ENCODE measurements around the gene FNDC3B. TPM values are rescaled to one million over a fixed set of nuclear protein-coding genes. Genes with fewer than 3 reads are reported as not detected.
A peak's percentile ranks its signal among the peaks of the same experiment; 100 is the strongest.
"Not testable (repeated sequence)": the region's sequence is repeated elsewhere in the genome, so short reads cannot be mapped to it uniquely, and the experiment has no call there.

The FNDC3B gene
- 100 to 1,000 TPM in 2 of 10 donors, 10 to 100 TPM in 8; 65.6 to 118 (median 89.0) TPM for total RNA-seq
- 10 to 100 TPM in 1 of 2 donors, 1 to 10 TPM in 1; 9.7 to 17.1 TPM for polyA plus RNA-seq
- long read RNA-seq, donor 1, full-length matches to known transcripts = 12 of 43 reads
- long read RNA-seq, donor 1, partial matches to known transcripts = 19 of 43 reads
- long read RNA-seq, donor 1, other reads (novel, unspliced or antisense) = 12 of 43 reads
- long read RNA-seq, donor 2, full-length matches to known transcripts = 6 of 31 reads
- long read RNA-seq, donor 2, partial matches to known transcripts = 18 of 31 reads
- long read RNA-seq, donor 2, other reads (novel, unspliced or antisense) = 7 of 31 reads
- long read RNA-seq, donor 3, full-length matches to known transcripts = 10 of 59 reads
- long read RNA-seq, donor 3, partial matches to known transcripts = 24 of 59 reads
- long read RNA-seq, donor 3, other reads (novel, unspliced or antisense) = 25 of 59 reads

- Histone ChIP-seq H3K27ac (peak within 1 kb of the TSS; percentile 98 to 100 (median 99)), H3K27me3 (no peaks in the 10 kb centered on the region), H3K4me1 (peaks cover 0 to 46% (median 38%) of the 10 kb centered on the region in 9 donors), H3K4me3 (peak within 1 kb of the TSS; percentile 87 to 100 (median 95)), H3K9me3 (no peaks in the 10 kb centered on the region), H3K36me3 (peaks cover 0 to 4% (median 0%) of the 10 kb centered on the region in 9 donors)
- peak; percentile 85 to 94 (median 91) for ATAC-seq
- intact Hi-C loops (cut with DNase I) = loop anchor here (2.0 to 10.0 kb wide), 25 partner anchors 43 to 305 kb away; partner anchors contain the start of genes PLD1 (in 1 of the 10) and TMEM212 (in 1 of the 10)
- WGBS, 2 donors = 1% methylated on average over 59 of the region's 59 CpGs
- TF ChIP-seq CTCF (IDR thresholded peaks at IDR 0.05) = no peak
- peak; percentile 92 to 96 for DNase-seq
These were observed at the start of gene FNDC3B for GRCh38 chr3:172039436-172040077. TSS of gene FNDC3B (plus strand) at chr3:172039578. CDS start at chr3:172112480, 72,902 bp downstream.

GRCh38 chr3:171990239-171990638, 49.1 kb upstream of the FNDC3B start:
- H3K27me3 ChIP-seq; DNase-seq; H3K36me3 ChIP-seq; H3K27ac ChIP-seq; H3K9me3 ChIP-seq; intact Hi-C loops (cut with DNase I); H3K4me3 ChIP-seq; ATAC-seq: not testable (repeated sequence)
- H3K4me1 ChIP-seq = peaks cover 0 to 22% (median 0%) of the 10 kb centered on the region in 9 donors
- WGBS, 2 donors = 95 to 99% methylated on average over 3 of the region's 3 CpGs

- intact Hi-C loops (cut with DNase I) = no loop called here
- Histone ChIP-seq H3K4me3 (no peak overlapping the region), H3K36me3 (no peaks in the 10 kb centered on the region), H3K4me1 (peaks cover 0 to 12% (median 0%) of the 10 kb centered on the region in 9 donors), H3K9me3 (peaks cover 0 to 7% (median 2%) of the 10 kb centered on the region in 11 donors), H3K27ac (no peak overlapping the region), H3K27me3 (no peaks in the 10 kb centered on the region)
- no peak for TF ChIP-seq CTCF (IDR thresholded peaks at IDR 0.05)
- ATAC-seq (no peak), DNase-seq (no peak)
- WGBS, 2 donors = 94 to 96% methylated on average over 3 of the region's 3 CpGs
These were observed 48.2 kb upstream of the FNDC3B start for GRCh38 chr3:171991166-171991565.

- Histone ChIP-seq H3K27me3 (no peaks in the 10 kb centered on the region), H3K27ac (no peak overlapping the region), H3K4me1 (no peaks in the 10 kb centered on the region), H3K9me3 (peaks cover 0 to 21% (median 14%) of the 10 kb centered on the region in 11 donors), H3K36me3 (no peaks in the 10 kb centered on the region), H3K4me3 (no peak overlapping the region)
- DNase-seq (no peak), ATAC-seq (no peak)
- no peak for TF ChIP-seq CTCF (IDR thresholded peaks at IDR 0.05)
- intact Hi-C loops (cut with DNase I) = no loop called here
- WGBS, 2 donors = 63 to 73% methylated on average over 3 of the region's 3 CpGs
These were observed 44.5 kb upstream of the FNDC3B start for GRCh38 chr3:171994646-171995428.

All from heart right ventricle (tissue), 16 donors.